OCI-LY7 (cell line): ENCODE results near the gene HIVEP3. TPM values are rescaled to one million over a fixed set of nuclear protein-coding genes. Genes with fewer than 3 reads are reported as not detected.

ENCODE experiments used
- BruUV-seq: library from RNA; stranded (reverse); fragments of 400-500 nt; replicated peaks from 2 replicates; lab custom pipeline; 2021; lab: Mats Ljungman, UMichigan
- CTCF ChIA-PET: fragments of 300-600 bp; sonication (Branson Sonifier 250); formaldehyde crosslinking; loops from one replicate; lab custom pipeline; 2022; ENCODE audit warnings: antibody characterized with exemption; ENCODE audit not compliant: unreplicated experiment; lab: Charles Lee
- POLR2A ChIA-PET: fragments of 300-600 bp; sonication (Branson Sonifier 250); formaldehyde crosslinking; loops from one replicate; lab custom pipeline; 2022; ENCODE audit warnings: antibody characterized with exemption; lab: Charles Lee
- DNase-seq: peaks from one replicate; pipeline ENCODE4 v3.0.0-alpha.2; 2015; ENCODE audit warnings: low spot score
- H2AFZ ChIP-seq: fragments of 200-600 bp; sonication (generic), shearing (Covaris generic); 2 replicates; pipeline ENCODE4 v1.6.1; 2014; ENCODE audit warnings: mild to moderate bottlenecking, antibody characterized with exemption, low read length, moderate library complexity
- H3K27ac ChIP-seq: fragments of 200-600 bp; sonication (generic); 2 replicates; pipeline ENCODE4 v1.5.1; 2014; ENCODE audit warnings: mixed run types, low read depth, mild to moderate bottlenecking, moderate library complexity, low read length, inconsistent platforms; ENCODE audit not compliant: poor library complexity, severe bottlenecking
- H3K36me3 ChIP-seq: fragments of 200-600 bp; sonication (generic); 2 replicates; pipeline ENCODE4 v1.6.1; 2014; ENCODE audit warnings: mild to moderate bottlenecking, antibody characterized with exemption, low read length, moderate library complexity, mixed read lengths; ENCODE audit not compliant: insufficient read depth
- H3K4me1 ChIP-seq: fragments of 200-600 bp; sonication (generic); 2 replicates; pipeline ENCODE4 v1.5.1; 2014; ENCODE audit warnings: mild to moderate bottlenecking, low read length; ENCODE audit not compliant: insufficient read depth, poor library complexity, severe bottlenecking
- H3K4me2 ChIP-seq: fragments of 200-600 bp; sonication (generic); 2 replicates; pipeline ENCODE4 v1.6.1; 2014; ENCODE audit warnings: mild to moderate bottlenecking, low read length
- H3K4me3 ChIP-seq: fragments of 200-600 bp; sonication (generic); 2 replicates; pipeline ENCODE4 v1.5.1; 2014; ENCODE audit warnings: mild to moderate bottlenecking, low read depth, low read length; ENCODE audit not compliant: poor library complexity, severe bottlenecking
- H3K79me2 ChIP-seq: fragments of 200-600 bp; sonication (generic); 2 replicates; pipeline ENCODE4 v1.6.1; 2016; ENCODE audit warnings: low read depth, mild to moderate bottlenecking, low read length, moderate library complexity, mixed read lengths; ENCODE audit not compliant: insufficient read depth
- H3K9me2 ChIP-seq: fragments of 200-600 bp; sonication (generic); 2 replicates; pipeline ENCODE4 v1.6.1; 2016; ENCODE audit warnings: mild to moderate bottlenecking, low read length, mixed read lengths; ENCODE audit not compliant: insufficient read depth
- H3K9me3 ChIP-seq: fragments of 200-600 bp; sonication (generic); 2 replicates; pipeline ENCODE4 v1.6.1; 2014; ENCODE audit warnings: mild to moderate bottlenecking, mixed run types, low read length, mixed read lengths
- H4K20me1 ChIP-seq: fragments of 200-600 bp; sonication (generic); 2 replicates; pipeline ENCODE4 v1.6.1; 2014; ENCODE audit warnings: mild to moderate bottlenecking, antibody characterized with exemption, low read length, moderate library complexity, mixed read lengths; ENCODE audit not compliant: insufficient read depth
- EZH2phosphoT487 ChIP-seq: fragments of 200-600 bp; sonication (generic); IDR thresholded peaks from 2 replicates; pipeline ENCODE4 v1.6.1; 2018; ENCODE audit warnings: low read depth, borderline replicate concordance, mild to moderate bottlenecking, mixed run types, antibody characterized with exemption, low read length, moderate library complexity, mixed read lengths
- intact Hi-C: fragments of 100-400 bp; cut with micrococcal nuclease; formaldehyde crosslinking; loops from one replicate; pipeline ENCODE4 v1.10.0; 2022; ENCODE audit not compliant: unreplicated experiment
- total RNA-seq, 2 experiments: library from RNA; depleted of rRNA in 1 of 2; stranded (reverse); fragments of >200 nt in 1 of 2; shearing (Covaris generic) in 1 of 2; gene quantifications; 2 replicates each; pipeline ENCODE4 v1.2.3, GENCODE V29; 2014 to 2022
- TF ChIP-seq, protein P1 (sequence below): fragments of 200-600 bp; sonication (generic); conservative IDR thresholded peaks from 2 replicates; pipeline ENCODE4 v1.5.1; 2014; ENCODE audit warnings: mild to moderate bottlenecking, antibody characterized with exemption, low read length, moderate library complexity, mixed read lengths

HIVEP3 gene
- total RNA-seq, 2 experiments from 2014 or later = 0.53 to 0.60 TPM

DNA sequence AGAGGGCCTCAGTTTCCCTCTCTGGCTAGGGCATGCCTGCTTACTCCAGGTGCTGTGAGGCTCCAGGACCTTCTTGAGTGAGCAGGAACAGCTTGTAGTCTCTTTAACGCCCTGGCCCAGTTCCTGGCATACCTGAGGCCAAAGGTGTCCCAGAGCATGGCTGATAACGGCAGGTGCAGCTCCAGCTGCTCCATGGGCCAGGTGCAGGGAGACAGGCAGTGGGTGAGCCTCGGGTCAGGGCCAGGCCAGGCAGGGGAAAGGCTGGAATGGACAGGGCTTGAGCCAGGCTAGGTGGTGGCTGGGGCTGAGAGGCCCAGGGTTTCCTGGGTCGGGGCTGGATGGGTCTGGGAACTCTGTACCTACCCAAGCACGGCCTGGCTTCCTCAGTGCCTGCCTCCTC is 452.6 kb downstream of the HIVEP3 start:
- Histone ChIP-seq H3K9me3 (no peaks in the 10 kb centered on the region), H3K4me3 (no peak overlapping the region), H3K27ac (no peak overlapping the region), H3K79me2 (no peaks in the 10 kb centered on the region), H3K9me2 (no peaks in the 10 kb centered on the region), H4K20me1 (no peaks in the 10 kb centered on the region), H3K4me1 (no peaks in the 10 kb centered on the region), H2AFZ (no peak overlapping the region), H3K36me3 (no peaks in the 10 kb centered on the region), H3K4me2 (no peak overlapping the region)
- no peak for DNase-seq
- intact Hi-C loops = no loop called here
- ChIA-PET CTCF (no interaction called here), POLR2A (no interaction called here)
- TF ChIP-seq, protein P1, sequence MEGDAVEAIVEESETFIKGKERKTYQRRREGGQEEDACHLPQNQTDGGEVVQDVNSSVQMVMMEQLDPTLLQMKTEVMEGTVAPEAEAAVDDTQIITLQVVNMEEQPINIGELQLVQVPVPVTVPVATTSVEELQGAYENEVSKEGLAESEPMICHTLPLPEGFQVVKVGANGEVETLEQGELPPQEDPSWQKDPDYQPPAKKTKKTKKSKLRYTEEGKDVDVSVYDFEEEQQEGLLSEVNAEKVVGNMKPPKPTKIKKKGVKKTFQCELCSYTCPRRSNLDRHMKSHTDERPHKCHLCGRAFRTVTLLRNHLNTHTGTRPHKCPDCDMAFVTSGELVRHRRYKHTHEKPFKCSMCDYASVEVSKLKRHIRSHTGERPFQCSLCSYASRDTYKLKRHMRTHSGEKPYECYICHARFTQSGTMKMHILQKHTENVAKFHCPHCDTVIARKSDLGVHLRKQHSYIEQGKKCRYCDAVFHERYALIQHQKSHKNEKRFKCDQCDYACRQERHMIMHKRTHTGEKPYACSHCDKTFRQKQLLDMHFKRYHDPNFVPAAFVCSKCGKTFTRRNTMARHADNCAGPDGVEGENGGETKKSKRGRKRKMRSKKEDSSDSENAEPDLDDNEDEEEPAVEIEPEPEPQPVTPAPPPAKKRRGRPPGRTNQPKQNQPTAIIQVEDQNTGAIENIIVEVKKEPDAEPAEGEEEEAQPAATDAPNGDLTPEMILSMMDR = no peak
- TF ChIP-seq EZH2phosphoT487 = no peak
- no TSS peak for BruUV-seq

- Histone ChIP-seq H4K20me1 (no peaks in the 10 kb centered on the region), H3K4me1 (no peaks in the 10 kb centered on the region), H3K4me3 (no peak overlapping the region), H3K9me3 (no peaks in the 10 kb centered on the region), H3K4me2 (no peak overlapping the region), H3K27ac (no peak overlapping the region), H2AFZ (no peak overlapping the region), H3K36me3 (no peaks in the 10 kb centered on the region), H3K79me2 (no peaks in the 10 kb centered on the region), H3K9me2 (no peaks in the 10 kb centered on the region)
- TF ChIP-seq, protein P1 = no peak
- TF ChIP-seq EZH2phosphoT487 = no peak
- BruUV-seq = no TSS peak
- no peak for DNase-seq
- CTCF ChIA-PET = no interaction called here
- POLR2A ChIA-PET = no interaction called here
- intact Hi-C loops = no loop called here
Observed at GRCh38 chr1:41465741-41466140, 453.0 kb downstream of the HIVEP3 start.

DNA sequence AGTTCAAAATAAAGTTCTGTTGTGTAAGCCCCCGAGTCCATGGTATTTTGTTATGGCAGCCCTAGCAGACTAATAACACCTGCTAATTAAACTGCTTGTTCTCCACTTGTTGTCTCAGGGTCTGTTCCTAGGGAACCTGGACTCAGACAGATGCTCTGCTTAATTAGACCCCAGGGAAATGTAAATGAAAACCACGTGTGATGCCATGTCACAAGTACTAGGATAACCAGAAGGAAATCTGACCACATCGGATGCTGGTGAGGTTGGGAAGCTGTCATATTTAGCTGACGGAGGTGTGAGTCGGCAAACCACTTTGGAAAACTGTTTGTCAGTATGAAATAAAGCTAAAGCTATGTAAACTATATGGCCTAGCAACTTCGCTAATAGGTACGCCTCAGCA is 453.8 kb downstream of the HIVEP3 start:
- ChIA-PET CTCF (no interaction called here), POLR2A (interaction anchor here (0.6 kb wide), 1 partner anchor 221 kb away, joined by 4 read pairs; no protein-coding TSS in a partner anchor)
- Histone ChIP-seq H3K4me2 (no peak overlapping the region), H3K9me3 (no peaks in the 10 kb centered on the region), H3K9me2 (no peaks in the 10 kb centered on the region), H3K79me2 (no peaks in the 10 kb centered on the region), H3K27ac (no peak overlapping the region), H2AFZ (no peak overlapping the region), H4K20me1 (no peaks in the 10 kb centered on the region), H3K36me3 (no peaks in the 10 kb centered on the region), H3K4me1 (no peaks in the 10 kb centered on the region), H3K4me3 (no peak overlapping the region)
- TF ChIP-seq, protein P1 = no peak
- no peak for TF ChIP-seq EZH2phosphoT487
- DNase-seq = no peak
- intact Hi-C loops = no loop called here
- BruUV-seq = no TSS peak
